Activated gamma-delta T cell treated with Interleukin-2 at 50 U/mL for 16 hours (primary cell): ENCODE measurements around the gene POR.
"Not testable (repeated sequence)": the region's sequence is repeated elsewhere in the genome, so short reads cannot be mapped to it uniquely, and the experiment has no call there.

Experiments
- DNase-seq: peaks from one replicate; pipeline ENCODE4 v3.0.0-alpha.2; 2020

The POR gene

GRCh38 chr7:75885036-75885435, 29.9 kb upstream of the POR start:
- no peak for DNase-seq

GRCh38 chr7:75887669-75888369, 27.1 kb upstream of the POR start:
- no peak for DNase-seq

- DNase-seq: no peak
Measured at GRCh38 chr7:75888464-75889222, 26.3 kb upstream of the POR start.

GRCh38 chr7:75889223-75889825, 25.6 kb upstream of the POR start:
- DNase-seq: no peak

GRCh38 chr7:75889826-75890225, 25.1 kb upstream of the POR start:
- no peak for DNase-seq

GRCh38 chr7:75891237-75891636, 23.7 kb upstream of the POR start:
- DNase-seq: not testable (repeated sequence)

- DNase-seq: no peak
Measured at GRCh38 chr7:75891815-75892411, 23.0 kb upstream of the POR start.

GRCh38 chr7:75892634-75893272, 22.2 kb upstream of the POR start:
- no peak for DNase-seq

GRCh38 chr7:75896803-75897327, 18.1 kb upstream of the POR start:
- no peak for DNase-seq

GRCh38 chr7:75900617-75901315, 14.2 kb upstream of the POR start:
- DNase-seq: no peak

- DNase-seq: no peak
Measured at GRCh38 chr7:75905785-75906604, 9.0 kb upstream of the POR start.

- no peak for DNase-seq
Measured at GRCh38 chr7:75906991-75907667, 7.8 kb upstream of the POR start.

GRCh38 chr7:75907668-75908039, 7.3 kb upstream of the POR start:
- not testable (repeated sequence) for DNase-seq

- no peak for DNase-seq
Measured at GRCh38 chr7:75909521-75910132, 5.3 kb upstream of the POR start.

GRCh38 chr7:75911186-75911585, 3.8 kb upstream of the POR start:
- DNase-seq: not testable (repeated sequence)

GRCh38 chr7:75913437-75913836, 1.5 kb upstream of the POR start:
- DNase-seq: no peak

GRCh38 chr7:75914169-75914654, 743 bp upstream of the POR start:
- no peak for DNase-seq

- peak; percentile 6 for DNase-seq
Measured at GRCh38 chr7:75915416-75916156, 631 bp downstream of the POR start.

GRCh38 chr7:75916259-75916658, 1.3 kb downstream of the POR start:
- no peak for DNase-seq
